Measurements from ENCODE around the gene ARID5B.

The ARID5B gene

GRCh38 chr10:62036186-62037081, 134.9 kb downstream of the ARID5B start:
- no peak for DNase-seq (ENCODE audit: low spot score)

- DNase-seq (ENCODE audit: low spot score) = no peak
These were observed 135.8 kb downstream of the ARID5B start for GRCh38 chr10:62037166-62037831.

GRCh38 chr10:62037890-62038608, 136.6 kb downstream of the ARID5B start:
- no peak for DNase-seq (ENCODE audit: low spot score)

- DNase-seq (ENCODE audit: low spot score) = no peak
These were observed 137.2 kb downstream of the ARID5B start for GRCh38 chr10:62038609-62039190.

GRCh38 chr10:62039954-62040353, 138.5 kb downstream of the ARID5B start:
- DNase-seq (ENCODE audit: low spot score) = no peak

- no peak for DNase-seq (ENCODE audit: low spot score)
These were observed 139.4 kb downstream of the ARID5B start for GRCh38 chr10:62040881-62041280.

- no peak for DNase-seq (ENCODE audit: low spot score)
These were observed 142.0 kb downstream of the ARID5B start for GRCh38 chr10:62043421-62044021.

GRCh38 chr10:62044566-62044965, 143.1 kb downstream of the ARID5B start:
- no peak for DNase-seq (ENCODE audit: low spot score)

GRCh38 chr10:62045765-62046521, 144.4 kb downstream of the ARID5B start:
- no peak for DNase-seq (ENCODE audit: low spot score)

GRCh38 chr10:62046522-62047227, 145.2 kb downstream of the ARID5B start:
- DNase-seq (ENCODE audit: low spot score) = no peak

- no peak for DNase-seq (ENCODE audit: low spot score)
These were observed 145.9 kb downstream of the ARID5B start for GRCh38 chr10:62047228-62047892.

- DNase-seq (ENCODE audit: low spot score) = no peak
These were observed 146.5 kb downstream of the ARID5B start for GRCh38 chr10:62047960-62048383.

- no peak for DNase-seq (ENCODE audit: low spot score)
These were observed 147.0 kb downstream of the ARID5B start for GRCh38 chr10:62048470-62048869.

GRCh38 chr10:62048919-62049623, 147.6 kb downstream of the ARID5B start:
- DNase-seq (ENCODE audit: low spot score) = peak; percentile 37

- DNase-seq (ENCODE audit: low spot score) = no peak
These were observed 148.3 kb downstream of the ARID5B start for GRCh38 chr10:62049624-62050345.

- DNase-seq (ENCODE audit: low spot score) = no peak
These were observed 148.9 kb downstream of the ARID5B start for GRCh38 chr10:62050346-62050892.

GRCh38 chr10:62050893-62051433, 149.5 kb downstream of the ARID5B start:
- DNase-seq (ENCODE audit: low spot score) = no peak

GRCh38 chr10:62052276-62052675, 150.8 kb downstream of the ARID5B start:
- DNase-seq (ENCODE audit: low spot score) = no peak
